Kidney glomerular epithelial cell (primary cell): ENCODE data around the gene IFI27.
A peak's percentile ranks its signal among the peaks of the same experiment; 100 is the strongest.

Experiments used
- DNase-seq: peaks from one replicate; lab custom pipeline; 2025; lab: John Stamatoyannopoulos, UW

Gene IFI27

DNA sequence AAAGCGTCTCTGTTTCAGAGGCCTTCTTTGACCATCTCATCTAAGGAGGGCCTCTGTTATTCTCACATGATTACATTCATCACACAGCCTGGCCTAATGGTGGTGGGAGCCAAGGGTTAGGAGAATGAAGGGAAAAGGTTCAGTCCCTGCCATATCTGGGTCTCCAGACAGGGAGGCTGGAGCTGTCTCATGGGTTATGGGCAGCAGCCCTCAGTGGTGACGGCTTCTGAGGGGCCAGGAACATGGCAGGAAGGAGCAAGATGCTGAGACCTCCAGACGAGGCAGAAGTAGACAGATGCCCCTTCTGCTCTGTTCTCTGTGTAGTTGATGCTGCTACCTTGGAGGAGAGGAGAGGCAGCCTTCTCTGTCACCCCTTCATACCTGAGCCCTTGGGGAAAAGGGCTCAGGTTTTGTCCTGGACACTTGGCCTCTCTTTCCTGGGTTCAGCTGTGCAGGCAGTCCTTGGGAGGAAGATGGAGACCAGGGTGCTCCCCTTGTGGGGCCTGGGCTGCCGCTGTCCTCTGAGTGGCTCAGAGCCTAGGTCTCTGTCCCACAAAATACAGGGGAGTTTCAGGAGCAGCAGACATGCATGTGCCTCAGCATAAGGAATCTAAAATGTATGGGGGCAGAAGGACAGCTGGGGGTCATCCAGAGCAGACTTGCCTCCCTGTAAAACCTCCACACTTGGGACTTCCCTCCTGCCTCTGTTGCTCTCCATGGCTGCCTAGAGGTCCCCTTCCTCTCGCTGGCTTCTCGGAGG is 15.3 kb downstream of the IFI27 start:
- no peak for DNase-seq

DNA sequence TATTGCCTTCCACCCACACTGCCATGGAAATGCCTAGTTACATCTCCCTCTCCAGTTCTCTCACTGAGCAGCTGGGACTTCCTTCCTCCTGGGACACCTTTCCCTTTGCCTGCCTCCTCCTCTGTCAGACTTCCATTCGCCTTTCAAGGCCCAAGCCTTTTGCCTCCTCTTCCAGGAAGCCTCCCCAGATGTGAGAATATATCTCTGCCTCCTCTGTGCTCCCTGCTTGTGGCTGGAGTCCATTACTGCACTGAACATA is 15.8 kb downstream of the IFI27 start:
- no peak for DNase-seq

DNA sequence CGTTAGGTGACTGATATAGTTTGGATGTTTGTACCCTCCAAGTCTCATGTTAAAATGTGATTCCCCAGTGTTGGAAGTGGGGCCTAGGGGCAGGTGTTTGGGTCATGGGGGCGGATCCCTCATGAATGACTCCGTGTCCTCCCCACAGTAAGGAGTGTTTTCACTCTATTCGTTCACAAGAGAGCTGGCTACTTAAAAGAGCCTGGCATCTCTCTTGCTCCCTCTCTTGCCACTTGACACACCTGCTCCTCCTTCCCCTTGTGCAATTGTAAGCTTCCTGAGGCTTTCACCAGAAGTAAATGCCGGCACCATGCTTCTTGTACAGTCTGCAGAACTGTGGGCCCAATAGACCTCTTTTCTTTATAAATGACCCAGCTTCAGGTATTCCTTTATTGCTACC is 16.3 kb downstream of the IFI27 start:
- no peak for DNase-seq

DNA sequence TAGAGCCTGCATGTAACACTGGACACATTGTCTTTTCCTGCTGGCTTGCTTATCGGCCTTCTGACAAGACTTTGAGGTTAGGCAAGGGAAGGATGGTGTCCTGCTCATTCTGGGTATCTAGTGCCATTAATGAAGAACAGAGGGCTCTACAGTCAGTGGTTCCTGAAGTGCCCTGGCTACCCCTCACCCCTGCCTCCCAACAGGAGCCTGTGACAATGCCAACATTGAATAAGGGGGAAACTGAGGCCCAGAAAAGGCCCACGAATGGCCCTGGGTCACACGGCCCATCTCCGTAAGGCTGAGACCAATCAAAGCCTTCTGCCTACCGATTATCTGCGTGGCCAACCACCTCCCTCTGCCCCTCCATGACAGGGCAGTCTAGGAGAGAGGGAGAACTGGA is 16.8 kb downstream of the IFI27 start:
- DNase-seq, result no peak

DNA sequence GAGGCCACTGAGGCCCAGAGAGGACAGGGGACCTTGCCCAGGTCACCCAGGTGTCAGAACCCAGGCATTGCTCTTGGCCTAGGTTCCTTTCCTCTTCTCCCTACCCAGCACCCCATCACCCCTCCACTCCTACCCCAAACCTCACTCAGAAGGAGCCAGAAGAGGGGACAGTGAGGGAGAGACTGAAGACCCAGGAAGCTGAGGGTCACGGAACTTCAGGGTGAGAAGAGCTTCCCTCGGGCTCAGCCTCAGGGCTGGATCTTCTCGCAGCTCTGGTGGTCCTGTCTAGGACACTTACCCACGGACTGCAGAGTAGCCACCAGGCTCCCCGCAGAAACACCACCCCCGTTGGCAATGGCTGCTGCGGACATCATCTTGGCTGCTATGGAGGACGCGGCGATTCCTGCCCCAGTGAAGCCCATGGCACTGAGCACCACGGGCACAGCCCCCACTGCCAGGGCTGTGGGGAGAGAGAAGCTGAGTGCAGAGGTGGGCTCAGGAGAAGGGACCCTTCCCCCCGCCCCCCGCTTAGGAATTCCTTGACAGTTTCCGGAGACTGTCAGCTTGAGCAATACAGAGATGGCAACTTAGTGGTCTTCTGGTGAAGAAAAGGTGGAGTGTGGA is 17.8 kb downstream of the IFI27 start:
- DNase-seq, result no peak

DNA sequence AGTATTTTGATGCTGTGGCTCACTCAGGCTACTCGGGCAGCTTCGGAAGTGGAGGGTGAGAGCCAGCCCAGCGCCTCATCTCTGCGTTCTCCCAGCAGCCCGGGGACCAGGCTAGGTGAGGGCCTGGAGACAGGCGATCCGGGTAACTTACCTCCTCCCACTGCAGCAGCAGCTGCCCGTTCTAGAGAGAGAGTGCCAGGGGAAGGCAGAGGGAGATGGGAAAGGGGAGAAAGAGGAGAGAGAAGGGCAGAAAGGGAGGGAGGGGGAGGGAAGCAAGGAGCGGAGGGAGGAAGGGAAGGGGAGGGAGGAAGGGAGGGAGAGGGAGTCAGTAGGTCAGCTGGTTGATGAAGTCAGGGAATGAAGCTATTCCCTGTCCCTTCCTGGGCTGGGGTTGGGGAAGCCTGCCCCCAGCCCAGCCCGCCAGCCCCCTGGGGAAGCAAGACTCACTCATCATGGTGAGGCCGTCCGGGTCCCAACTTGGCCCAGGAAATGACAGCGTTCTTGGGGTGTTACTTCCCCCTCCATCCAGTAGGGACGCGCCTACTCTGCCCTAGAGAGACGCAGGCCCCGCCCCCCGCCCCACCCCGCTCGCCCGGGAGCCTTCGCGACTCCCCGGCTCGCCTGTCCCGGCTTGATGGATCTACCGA is 18.7 kb downstream of the IFI27 start, which contains the start of gene IFI27L2:
Gene IFI27L2, minus strand, starts transcription at position 494 of the 647 bp plus-strand sequence. Its CDS starts 40 bp downstream, at position 454.
- DNase-seq, result peak; percentile 61

DNA sequence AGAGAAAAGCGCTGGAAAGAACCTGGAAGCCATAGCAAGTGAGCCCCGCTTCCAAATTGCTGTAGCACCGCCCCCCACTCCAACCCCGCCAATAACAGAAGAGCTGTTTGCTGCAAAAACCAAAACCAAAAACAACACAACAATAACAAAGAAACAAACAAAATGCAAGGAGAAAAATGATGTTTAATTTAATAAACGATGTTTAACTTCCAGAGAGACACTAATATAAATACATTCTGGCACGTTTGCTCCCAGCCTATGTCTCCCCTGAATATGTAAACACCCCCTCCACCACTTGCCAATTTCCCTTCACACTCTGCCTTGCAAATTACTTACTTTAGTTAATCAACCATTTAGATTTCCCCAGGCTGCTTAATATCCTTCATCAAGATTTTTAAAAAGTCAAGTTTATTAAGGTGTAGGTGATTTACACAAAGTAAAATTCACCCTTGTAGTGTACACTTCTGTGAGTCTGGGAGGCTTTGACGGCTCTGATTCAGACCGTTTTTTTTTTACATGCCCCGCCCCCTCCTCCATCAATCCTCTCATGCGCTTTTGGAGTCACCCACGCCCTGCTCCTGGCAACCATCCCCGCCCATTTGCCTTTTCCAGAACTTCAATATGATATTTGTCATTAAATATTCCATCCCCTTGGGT is 19.4 kb downstream of the IFI27 start:
- DNase-seq, result peak; percentile 34

DNA sequence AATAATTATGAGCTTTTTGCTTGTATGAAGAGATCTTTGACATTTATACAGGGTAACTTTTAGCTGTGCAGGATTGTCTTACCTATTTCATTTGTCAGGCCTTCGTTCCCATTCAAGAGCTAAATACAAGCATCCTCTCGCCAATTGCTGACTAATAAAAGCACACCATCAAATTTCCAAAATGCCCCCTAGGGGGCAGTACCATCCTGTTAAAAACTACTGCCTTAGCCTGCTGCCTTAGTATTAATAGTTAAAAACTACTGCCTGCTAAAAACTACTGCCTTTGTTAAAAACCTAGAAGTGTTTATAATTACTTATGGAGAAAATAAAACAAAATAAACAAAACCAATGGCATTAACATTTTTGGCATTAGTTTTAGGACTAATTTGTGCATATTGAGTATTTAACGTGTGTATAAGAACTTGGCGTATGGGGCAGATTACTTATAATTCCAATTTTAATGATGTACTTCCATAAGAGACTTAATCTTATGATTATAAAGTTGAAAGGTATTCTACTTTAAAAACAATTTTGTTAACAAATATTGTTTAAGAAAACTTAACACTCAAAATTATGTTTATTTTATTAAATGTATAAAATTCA is 21.9 kb downstream of the IFI27 start:
- peak; percentile 72 for DNase-seq

DNA sequence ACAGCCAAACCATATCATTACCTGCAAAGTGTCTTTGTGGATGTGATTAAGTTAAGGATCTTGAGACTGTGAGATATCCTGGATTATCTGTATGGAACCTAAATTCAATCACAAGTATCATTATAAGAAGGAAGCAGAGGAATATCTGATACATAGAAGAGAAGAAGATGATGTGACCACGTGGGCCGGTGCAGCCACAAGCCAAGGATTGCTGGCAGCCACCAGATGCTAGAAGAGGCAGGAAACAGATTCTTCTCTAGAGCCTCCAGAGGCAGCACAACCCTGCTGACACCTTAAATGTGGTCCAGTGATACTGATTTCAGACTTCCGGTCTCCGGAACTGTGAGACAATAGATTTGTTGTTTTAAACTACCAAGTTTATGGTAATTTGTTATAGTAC is 24.9 kb downstream of the IFI27 start:
- no peak for DNase-seq

DNA sequence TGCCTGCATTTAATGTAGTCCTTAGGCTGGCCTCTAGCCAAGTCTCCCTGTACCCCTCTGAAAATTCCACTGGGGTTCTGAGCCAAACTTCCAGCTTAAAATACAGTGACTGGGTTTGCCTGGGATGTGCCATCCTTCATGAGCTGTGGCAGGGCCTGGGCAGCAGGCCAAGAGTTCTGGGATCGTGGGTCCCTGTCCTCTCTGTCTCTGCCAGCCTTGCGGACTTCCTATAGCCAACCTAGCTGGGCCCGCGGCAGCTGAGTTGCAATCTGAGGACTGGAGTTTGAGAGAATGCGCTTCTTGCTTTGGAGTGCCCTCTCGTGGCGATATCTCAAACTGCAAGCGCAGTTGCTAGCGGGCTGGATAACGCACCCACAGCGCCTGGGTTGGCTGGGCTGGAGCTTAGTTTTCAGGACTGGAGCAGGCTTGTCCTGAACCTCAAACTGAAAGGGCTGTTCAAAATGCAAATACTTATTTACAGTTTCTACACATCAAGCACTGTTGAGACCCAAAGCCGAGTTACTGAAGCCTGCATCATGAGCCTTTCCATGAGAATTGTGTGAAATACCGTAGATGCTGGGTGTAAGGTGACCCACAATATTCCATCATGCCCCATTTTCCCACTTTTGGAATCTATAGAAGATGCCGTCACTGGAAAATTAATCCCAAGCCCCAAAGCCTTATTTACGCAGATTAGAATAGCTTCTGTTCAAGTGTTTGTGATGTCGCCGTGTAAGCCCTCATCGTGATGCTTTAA is 26.2 kb downstream of the IFI27 start:
- DNase-seq, result peak; percentile 75

DNA sequence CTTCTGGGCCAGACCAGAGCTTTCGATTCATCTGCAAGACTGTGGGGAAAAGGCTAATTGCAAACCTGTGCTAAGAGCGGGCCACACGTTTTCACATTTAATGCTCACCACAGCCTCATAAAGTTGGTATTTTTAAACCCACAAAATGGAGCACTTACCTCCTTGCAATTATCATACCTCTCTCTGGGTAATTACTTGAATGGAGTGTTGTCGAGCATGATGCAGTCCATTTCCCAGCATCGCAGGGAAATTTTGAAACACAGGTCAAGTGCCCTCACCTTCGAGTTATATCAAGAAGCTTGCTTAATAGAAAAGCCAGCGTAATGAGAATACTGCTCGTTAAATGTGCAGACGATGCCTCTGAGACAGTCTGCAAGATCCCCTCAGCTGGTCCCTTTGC is 27.7 kb downstream of the IFI27 start:
- no peak for DNase-seq

DNA sequence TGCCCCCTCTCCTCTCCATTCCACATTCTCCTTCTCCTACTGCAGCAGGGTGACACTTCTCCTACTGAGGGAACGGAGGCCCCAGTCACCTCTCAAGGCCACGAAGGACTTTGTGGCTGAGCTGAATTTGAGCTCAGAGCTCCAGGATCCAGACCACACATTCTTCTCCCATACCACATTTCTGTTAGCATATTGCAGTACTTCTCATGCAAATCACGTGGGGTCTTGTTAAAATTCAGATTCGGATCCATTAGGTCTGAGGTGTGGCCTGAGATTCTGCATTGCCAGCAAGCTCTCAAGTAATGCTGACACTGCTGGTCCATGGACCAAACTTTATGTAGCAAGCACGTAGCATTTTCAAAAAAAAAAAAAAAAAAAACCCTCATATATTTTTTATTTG is 28.5 kb downstream of the IFI27 start:
- DNase-seq, result no peak

DNA sequence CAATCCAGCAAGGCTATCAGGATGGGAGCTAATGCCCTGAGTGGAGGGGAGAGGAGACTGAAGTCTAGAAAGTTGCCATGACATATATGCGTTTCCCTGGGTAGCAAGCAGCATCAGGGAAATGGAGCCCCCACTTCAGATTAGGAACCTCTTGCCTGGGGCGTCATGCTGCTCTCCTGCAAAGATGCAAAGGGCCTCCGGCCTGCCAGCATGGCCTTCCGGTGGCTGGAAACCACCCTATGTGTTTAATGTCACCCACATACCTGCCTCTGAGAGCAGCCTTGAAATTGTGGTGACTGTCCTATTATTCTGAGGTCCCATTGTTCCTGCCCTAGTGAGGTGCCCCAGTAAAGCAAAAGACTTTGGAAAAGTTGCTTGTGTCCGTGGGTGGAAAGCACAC is 28.9 kb downstream of the IFI27 start:
- DNase-seq, result no peak

DNA sequence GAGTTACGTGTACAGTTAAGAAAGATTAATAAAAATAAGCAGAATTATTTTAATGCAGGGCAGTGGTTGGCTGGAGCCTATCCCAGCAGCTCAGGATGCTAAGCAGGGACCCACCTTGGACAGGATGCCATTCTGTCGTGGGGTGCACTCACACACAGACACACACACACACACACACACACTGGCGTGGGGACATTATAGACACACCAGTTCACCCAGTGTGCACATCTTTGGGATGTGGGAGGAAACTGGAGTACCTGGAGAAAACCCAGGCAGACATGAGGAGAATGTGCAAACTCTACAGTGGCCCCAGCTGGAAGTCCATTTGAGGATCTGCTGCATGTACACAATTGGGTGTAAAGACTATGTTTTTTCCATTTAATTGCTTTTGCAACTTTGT is 31.7 kb downstream of the IFI27 start:
- no peak for DNase-seq

DNA sequence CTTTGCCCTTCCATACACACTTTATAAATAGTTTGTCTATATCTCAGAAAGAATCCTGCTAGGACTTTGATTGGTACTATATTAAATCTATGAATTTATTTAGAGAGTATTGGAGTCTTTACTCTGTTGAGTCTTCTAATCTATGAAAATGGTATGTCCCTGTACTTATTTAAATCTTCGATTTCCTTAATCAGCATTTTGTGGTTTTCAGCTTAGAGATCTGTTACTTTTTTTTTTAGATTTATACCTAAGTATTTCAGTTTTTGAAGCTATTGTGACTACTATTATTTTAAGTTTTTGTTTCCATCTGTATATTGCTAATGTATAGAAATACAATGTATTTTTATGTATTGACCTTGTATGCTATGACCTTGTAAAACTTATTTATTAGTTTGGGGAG is 32.3 kb downstream of the IFI27 start:
- DNase-seq, result no peak

DNA sequence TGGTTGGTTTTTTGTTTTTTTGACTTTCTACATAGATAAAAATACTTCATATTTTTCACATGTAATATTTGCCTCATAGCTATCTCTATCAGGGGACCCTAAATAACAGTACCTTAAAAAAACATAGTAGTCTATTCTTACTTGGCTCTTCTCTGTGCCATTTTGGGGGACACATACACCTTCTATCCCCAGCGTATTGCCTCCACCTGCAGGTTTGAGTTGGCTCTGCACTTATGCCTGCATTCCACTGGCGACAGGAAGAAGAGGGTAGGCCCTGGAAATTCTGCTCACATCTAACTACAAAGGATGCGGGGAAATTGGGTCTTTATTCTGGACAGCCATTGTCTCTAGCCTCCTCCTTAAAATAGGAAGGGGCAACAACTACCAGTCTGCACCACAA is 32.7 kb downstream of the IFI27 start:
- no peak for DNase-seq

DNA sequence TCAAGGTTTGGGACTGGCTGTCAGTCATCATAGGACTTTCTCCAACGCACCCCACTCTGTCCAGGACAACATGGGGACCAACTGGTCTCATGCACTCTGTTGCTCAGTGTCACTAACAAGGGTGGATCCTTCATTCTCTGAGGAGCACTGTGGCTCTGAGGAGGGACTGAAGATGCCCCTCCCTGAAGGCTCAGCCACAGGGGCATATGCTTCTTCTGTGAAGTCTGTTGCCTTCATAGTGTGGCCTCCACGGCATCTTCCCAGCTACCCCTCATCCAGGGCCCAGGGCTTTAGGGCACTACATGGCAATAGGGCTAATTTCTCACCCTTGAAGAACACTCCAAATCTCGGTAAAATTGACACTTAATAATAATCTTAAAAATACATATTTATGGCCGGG is 33.2 kb downstream of the IFI27 start:
- no peak for DNase-seq

DNA sequence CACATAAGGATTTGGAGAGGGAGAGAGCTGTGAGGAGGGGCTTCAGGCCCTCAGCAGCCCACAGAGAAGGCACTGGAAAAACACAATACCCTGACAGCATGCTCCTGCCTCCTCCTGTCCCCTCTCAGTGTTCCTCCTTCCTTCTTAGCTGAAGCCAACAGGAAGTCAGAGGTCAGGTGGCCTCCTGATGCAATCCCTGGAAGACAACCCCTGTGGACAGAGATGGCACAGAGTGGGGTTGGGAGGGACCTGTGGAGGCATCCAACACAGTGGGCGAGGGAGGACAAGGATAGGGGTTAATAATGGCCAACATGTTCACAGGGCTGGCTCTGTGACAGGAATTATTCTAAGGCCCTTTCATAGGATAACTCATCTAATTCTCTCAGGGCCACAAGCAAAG is 34.2 kb downstream of the IFI27 start:
- no peak for DNase-seq

DNA sequence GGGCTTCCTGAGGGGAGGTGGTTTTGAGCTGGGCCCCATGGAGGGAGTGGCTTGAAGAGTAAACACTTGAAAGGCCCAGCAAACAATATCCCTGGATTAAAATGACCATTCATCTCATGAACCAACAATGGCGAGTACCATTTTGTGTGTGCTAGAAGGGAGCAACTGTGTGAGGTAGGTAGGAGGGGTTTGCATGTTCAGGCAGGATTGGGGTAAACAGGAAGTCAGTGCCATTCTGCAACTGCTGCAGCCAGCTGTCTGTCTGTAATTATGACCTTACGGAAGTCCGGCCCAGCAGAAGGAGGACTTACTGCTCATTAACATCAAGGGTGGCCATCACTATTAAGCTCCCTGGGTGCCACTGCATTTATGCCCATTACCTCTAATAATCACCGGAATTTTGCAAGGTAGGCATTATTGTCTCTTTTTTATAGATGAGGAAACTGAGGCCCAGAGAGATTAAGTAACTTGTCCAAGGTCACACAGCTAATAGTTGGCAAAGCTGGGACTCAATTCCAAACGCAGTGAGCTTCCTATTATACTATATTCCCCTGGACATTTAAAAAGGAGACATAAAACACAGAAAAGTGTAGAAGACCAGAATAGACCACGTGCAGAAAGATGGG is 35.5 kb downstream of the IFI27 start:
- no peak for DNase-seq

DNA sequence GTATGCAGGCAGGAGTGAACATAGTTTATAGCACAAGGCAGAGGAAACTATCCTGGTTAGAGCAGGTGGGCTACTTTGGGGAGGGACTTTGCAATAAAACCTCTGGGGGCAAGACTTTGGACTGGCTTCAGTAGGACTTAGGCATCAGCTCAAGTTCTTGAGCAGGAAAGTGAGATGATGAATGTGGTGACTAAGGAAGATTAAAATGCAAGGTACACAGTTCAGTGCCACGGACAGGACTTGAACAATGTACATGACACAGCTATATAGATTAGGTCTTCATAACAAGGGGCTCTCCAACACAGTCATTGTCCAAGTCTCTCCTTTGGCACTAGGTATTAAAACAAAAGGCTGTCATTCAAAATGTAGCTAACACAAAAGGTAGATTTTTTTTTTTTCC is 42.1 kb downstream of the IFI27 start:
- no peak for DNase-seq

DNA sequence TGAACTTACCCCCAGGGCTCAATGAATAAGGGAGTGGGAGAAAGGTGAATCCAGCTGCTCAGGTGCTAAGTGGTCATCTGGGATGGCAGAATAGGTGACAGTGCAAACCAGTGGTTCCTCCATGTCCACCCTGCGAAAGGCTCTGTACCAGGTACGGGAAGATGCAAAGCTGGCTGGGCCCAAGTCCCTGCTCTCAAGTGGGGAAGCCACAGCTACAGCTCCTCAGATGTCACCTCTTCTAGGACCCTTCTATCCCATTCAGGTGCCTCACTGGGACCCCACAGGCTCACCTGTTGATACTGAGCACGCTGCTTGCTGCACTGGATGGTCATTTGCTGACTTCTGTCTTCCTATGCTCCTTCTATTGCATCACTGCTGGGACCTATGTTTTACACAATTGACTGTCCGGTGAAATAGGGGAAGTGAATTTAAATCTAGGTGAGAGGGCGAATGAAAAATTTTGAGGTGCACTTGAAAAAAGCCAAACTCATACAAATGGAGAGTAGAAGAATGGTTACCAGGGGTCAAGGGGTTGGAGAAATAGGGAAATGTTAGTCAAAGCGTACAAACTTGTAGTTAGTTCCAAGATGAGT is 43.3 kb downstream of the IFI27 start:
- DNase-seq, result no peak
